ENCODE results near the gene OAS2. TPM values are rescaled to one million over a fixed set of nuclear protein-coding genes. Genes with fewer than 3 reads are reported as not detected.

OAS2 gene
- polyA plus RNA-seq, 1 donor (not counting 4 experiments of a cell fraction or from before 2014, with no cell fraction given) = 92.7 TPM

DNA sequence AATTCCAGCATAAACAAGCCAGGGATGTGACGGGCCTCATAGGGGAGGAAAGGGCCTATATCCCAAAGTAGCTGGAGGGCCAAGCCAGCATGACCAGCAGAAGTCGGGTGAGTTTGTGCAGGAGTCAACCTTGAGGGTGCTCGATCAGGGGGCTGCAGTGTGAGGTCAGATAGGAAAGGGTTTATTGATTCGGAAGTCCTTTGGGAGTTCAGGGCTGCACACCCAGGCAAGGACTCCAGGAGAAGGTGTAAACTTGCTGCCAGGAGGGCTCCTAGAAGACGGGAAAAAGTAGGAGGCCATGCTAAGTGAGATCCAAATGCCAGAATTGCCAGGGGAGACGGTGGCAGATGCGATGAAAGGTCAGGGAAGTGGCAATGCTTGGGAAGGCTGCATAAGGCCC lies 3.4 kb upstream of the OAS2 start:
- Histone ChIP-seq H3K4me1 (ENCODE audit: control insufficient read depth, extremely low read depth, insufficient read depth, low read length) (peaks cover 19% of the 10 kb centered on the region), H3K9ac (ENCODE audit: control insufficient read depth, extremely low read depth, insufficient read depth, low read length) (no peak overlapping the region), H4K20me1 (ENCODE audit: control insufficient read depth, extremely low read depth, insufficient read depth, low read length) (no peaks in the 10 kb centered on the region), H3K27ac (ENCODE audit: control insufficient read depth, insufficient read depth, low read length) (no peak overlapping the region), H3K9me3 (ENCODE audit: control insufficient read depth, low read depth, low read length) (no peaks in the 10 kb centered on the region), H3K4me2 (ENCODE audit: control insufficient read depth, extremely low read depth, insufficient read depth, low read depth, low read length) (no peak overlapping the region), H3K36me3 (ENCODE audit: control insufficient read depth in 2 of 2, extremely low read depth in 1 of 2, insufficient read depth in 2 of 2, low read length in 2 of 2) (peaks cover 0 to 6% of the 10 kb centered on the region in 2 experiments), H3K9me1 (ENCODE audit: control insufficient read depth, extremely low read depth, insufficient read depth, low read length) (no peaks in the 10 kb centered on the region), H3K79me2 (ENCODE audit: control insufficient read depth, insufficient read depth, low read length) (peaks cover 12% of the 10 kb centered on the region), H3K27me3 (ENCODE audit: control insufficient read depth, extremely low read depth, insufficient read depth, low read length) (no peaks in the 10 kb centered on the region), H2AFZ (ENCODE audit: control insufficient read depth, low read length) (no peak overlapping the region), H3K4me3 (ENCODE audit: control insufficient read depth in 2 of 3, extremely low read depth in 1 of 3, insufficient read depth in 2 of 3, low read depth in 1 of 3, low read length in 3 of 3) (no peak overlapping the region)
- no peak for FAIRE-seq
- no peak for DNase-seq (ENCODE audit: low read depth, low spot score)
- TF ChIP-seq CTCF (optimal IDR thresholded peaks at IDR 0.05 in 1 of 3, IDR thresholded peaks at IDR 0.05 in 1 of 3, conservative IDR thresholded peaks at IDR 0.05 in 1 of 3; ENCODE audit: extremely low read depth in 1 of 3, insufficient read depth in 2 of 3, low read length in 3 of 3) (no peak), EZH2 (IDR thresholded peaks at IDR 0.05; ENCODE audit: low read length) (no peak)
- dilution Hi-C loops (cut with MboI; ENCODE audit: extremely low pct_ligation_motif_present, low sequenced_read_pairs) = no loop called here

GRCh38 chr12:112977139-112977538 lies 1.2 kb upstream of the OAS2 start:
- H3K9ac ChIP-seq (ENCODE audit: control insufficient read depth, extremely low read depth, insufficient read depth, low read length) = no peak overlapping the region
- no peak overlapping the region for H3K27ac ChIP-seq (ENCODE audit: control insufficient read depth, insufficient read depth, low read length)
- dilution Hi-C loops (cut with MboI; ENCODE audit: extremely low pct_ligation_motif_present, low sequenced_read_pairs) = no loop called here
- H3K9me1 ChIP-seq (ENCODE audit: control insufficient read depth, extremely low read depth, insufficient read depth, low read length) = no peaks in the 10 kb centered on the region
- no peaks in the 10 kb centered on the region for H4K20me1 ChIP-seq (ENCODE audit: control insufficient read depth, extremely low read depth, insufficient read depth, low read length)
- H3K9me3 ChIP-seq (ENCODE audit: control insufficient read depth, low read depth, low read length) = no peaks in the 10 kb centered on the region
- H3K4me2 ChIP-seq (ENCODE audit: control insufficient read depth, extremely low read depth, insufficient read depth, low read depth, low read length) = no peak overlapping the region
- peaks cover 33% of the 10 kb centered on the region for H3K79me2 ChIP-seq (ENCODE audit: control insufficient read depth, insufficient read depth, low read length)
- peaks cover 19% of the 10 kb centered on the region for H3K4me1 ChIP-seq (ENCODE audit: control insufficient read depth, extremely low read depth, insufficient read depth, low read length)
- no peaks in the 10 kb centered on the region for H3K27me3 ChIP-seq (ENCODE audit: control insufficient read depth, extremely low read depth, insufficient read depth, low read length)
- DNase-seq (ENCODE audit: low read depth, low spot score) = no peak
- TF ChIP-seq EZH2 (IDR thresholded peaks at IDR 0.05; ENCODE audit: low read length) (no peak), CTCF (optimal IDR thresholded peaks at IDR 0.05 in 1 of 3, IDR thresholded peaks at IDR 0.05 in 1 of 3, conservative IDR thresholded peaks at IDR 0.05 in 1 of 3; ENCODE audit: extremely low read depth in 1 of 3, insufficient read depth in 2 of 3, low read length in 3 of 3) (no peak)
- no peak for FAIRE-seq
- no peaks in the 10 kb centered on the region for H3K36me3 ChIP-seq (ENCODE audit: control insufficient read depth in 2 of 2, extremely low read depth in 1 of 2, insufficient read depth in 2 of 2, low read length in 2 of 2)
- no peak overlapping the region for H2AFZ ChIP-seq (ENCODE audit: control insufficient read depth, low read length)
- no peak overlapping the region for H3K4me3 ChIP-seq (ENCODE audit: control insufficient read depth in 2 of 3, extremely low read depth in 1 of 3, insufficient read depth in 2 of 3, low read depth in 1 of 3, low read length in 3 of 3)

All from keratinocyte (primary cell).